Gastrocnemius medialis (tissue), 4 donors: ENCODE results near the gene ARL14. TPM values are rescaled to one million over a fixed set of nuclear protein-coding genes. Genes with fewer than 3 reads are reported as not detected.

Experiments
- ATAC-seq, 2 donors: fragments of 150-250 bp; one replicate each; pipeline ENCODE4 v1.9.1; 2016
- DNase-seq, 2 donors: peaks; one replicate each; pipeline ENCODE4 v3.0.0-alpha.2; 2019
- H3K27ac ChIP-seq, 4 donors: fragments of 200-600 bp; sonication (generic); 1 replicate in 1 of 4; 2 replicates in 3 of 4; pipeline ENCODE4 v1.5.1; 2016 to 2018; ENCODE audit warnings: mild to moderate bottlenecking in 2 of 4, moderate library complexity in 1 of 4
- H3K27me3 ChIP-seq, 3 donors: fragments of 200-600 bp; sonication (generic) in 2 of 3; 1 replicate in 1 of 3; 2 replicates in 2 of 3; pipeline versions ENCODE4 v1.5.1 to v1.6.0; 2016 to 2019; ENCODE audit warnings: mild to moderate bottlenecking in 1 of 3, moderate library complexity in 1 of 3
- H3K36me3 ChIP-seq, 2 donors: fragments of 200-600 bp; sonication (generic) in 1 of 2; one replicate each; pipeline ENCODE4 v1.5.1; 2017 to 2018
- H3K4me1 ChIP-seq, 2 donors: fragments of 200-600 bp; sonication (generic) in 1 of 2; one replicate each; pipeline ENCODE4 v1.5.1; 2016 to 2017; ENCODE audit warnings: mild to moderate bottlenecking in 2 of 2
- H3K4me3 ChIP-seq, 4 donors: fragments of 200-600 bp; sonication (generic) in 3 of 4; 1 replicate in 1 of 4; 2 replicates in 3 of 4; pipeline ENCODE4 v1.5.1; 2016 to 2019; ENCODE audit warnings: mild to moderate bottlenecking in 2 of 4
- H3K9me3 ChIP-seq, 3 donors: fragments of 200-600 bp; sonication (generic) in 2 of 3; 1 replicate in 1 of 3; 2 replicates in 2 of 3; pipeline ENCODE4 v1.5.1; 2016 to 2019
- POLR2A ChIP-seq, 2 donors: fragments of 450-650 bp; IDR thresholded peaks; one replicate each; pipeline ENCODE4 v1.6.1; 2017; ENCODE audit warnings: antibody characterized with exemption in 2 of 2, mild to moderate bottlenecking in 2 of 2, moderate library complexity in 2 of 2
- in situ Hi-C, 4 donors: fragments of 200-750 bp; cut with MboI; loops; one replicate each; pipeline versions ENCODE4 v1.15.0 to v1.8.0; 2017; ENCODE audit warnings: low sequenced_read_pairs in 4 of 4
- intact Hi-C: fragments of 100-400 bp; cut with DNase I; formaldehyde crosslinking; loops from one replicate; pipeline ENCODE4 v1.15.1; 2023; ENCODE audit warnings: low total_unique reads
- total RNA-seq, 4 donors: library from RNA; depleted of rRNA; stranded (reverse); fragments of >200 nt; gene quantifications; one replicate each; pipeline versions ENCODE4 v1.1.0 to v1.2.3, GENCODE V29; 2016
- TF ChIP-seq, protein P1 (sequence below), 5 experiments: fragments of 450-650 bp in 3 of 5; fragments of 200-600 bp in 2 of 5; sonication (generic) in 2 of 5; IDR thresholded peaks in 4 of 5; conservative IDR thresholded peaks in 1 of 5; 1 replicate in 4 of 5; 2 replicates in 1 of 5; pipeline ENCODE4 v1.5.1; 2016 to 2019; ENCODE audit warnings: antibody characterized with exemption in 5 of 5, mild to moderate bottlenecking in 3 of 5, moderate library complexity in 3 of 5

ARL14 gene
- total RNA-seq, 4 donors from 2014 or later = not detected

- intact Hi-C loops = no loop called here
Observed at GRCh38 chr3:160678292-160678842, 1.4 kb downstream of the ARL14 start.

GRCh38 chr3:160684368-160684740 is 7.4 kb downstream of the ARL14 start:
- in situ Hi-C loops = loop anchor here in 2 of 4 donors (25.0 kb wide), 1 partner anchor 728 kb away; no protein-coding TSS in a partner anchor
- H3K4me1 ChIP-seq = no peaks in the 10 kb centered on the region
- no peaks in the 10 kb centered on the region for H3K9me3 ChIP-seq
- intact Hi-C loops = no loop called here
- H3K36me3 ChIP-seq = no peaks in the 10 kb centered on the region
- ATAC-seq = no peak
- TF ChIP-seq, protein P1, sequence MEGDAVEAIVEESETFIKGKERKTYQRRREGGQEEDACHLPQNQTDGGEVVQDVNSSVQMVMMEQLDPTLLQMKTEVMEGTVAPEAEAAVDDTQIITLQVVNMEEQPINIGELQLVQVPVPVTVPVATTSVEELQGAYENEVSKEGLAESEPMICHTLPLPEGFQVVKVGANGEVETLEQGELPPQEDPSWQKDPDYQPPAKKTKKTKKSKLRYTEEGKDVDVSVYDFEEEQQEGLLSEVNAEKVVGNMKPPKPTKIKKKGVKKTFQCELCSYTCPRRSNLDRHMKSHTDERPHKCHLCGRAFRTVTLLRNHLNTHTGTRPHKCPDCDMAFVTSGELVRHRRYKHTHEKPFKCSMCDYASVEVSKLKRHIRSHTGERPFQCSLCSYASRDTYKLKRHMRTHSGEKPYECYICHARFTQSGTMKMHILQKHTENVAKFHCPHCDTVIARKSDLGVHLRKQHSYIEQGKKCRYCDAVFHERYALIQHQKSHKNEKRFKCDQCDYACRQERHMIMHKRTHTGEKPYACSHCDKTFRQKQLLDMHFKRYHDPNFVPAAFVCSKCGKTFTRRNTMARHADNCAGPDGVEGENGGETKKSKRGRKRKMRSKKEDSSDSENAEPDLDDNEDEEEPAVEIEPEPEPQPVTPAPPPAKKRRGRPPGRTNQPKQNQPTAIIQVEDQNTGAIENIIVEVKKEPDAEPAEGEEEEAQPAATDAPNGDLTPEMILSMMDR (IDR thresholded peaks at IDR 0.05 in 4 of 5, conservative IDR thresholded peaks at IDR 0.05 in 1 of 5) = no peak
- no peak for TF ChIP-seq POLR2A (IDR thresholded peaks at IDR 0.05)
- H3K27me3 ChIP-seq = no peaks in the 10 kb centered on the region
- no peak for DNase-seq
- H3K27ac ChIP-seq = no peak overlapping the region
- H3K4me3 ChIP-seq = no peak overlapping the region

More at GRCh38 chr3:160678292-160678842, 1.4 kb downstream of the ARL14 start:
- Histone ChIP-seq H3K4me1 (no peaks in the 10 kb centered on the region), H3K27me3 (no peaks in the 10 kb centered on the region), H3K36me3 (no peaks in the 10 kb centered on the region), H3K4me3 (no peak overlapping the region), H3K27ac (no peak overlapping the region), H3K9me3 (no peaks in the 10 kb centered on the region)
- in situ Hi-C loops = loop anchor here in 2 of 4 donors (25.0 kb wide), 1 partner anchor 734 kb away; no protein-coding TSS in a partner anchor
- no peak for DNase-seq
- no peak for ATAC-seq
- TF ChIP-seq, protein P1 (IDR thresholded peaks at IDR 0.05 in 4 of 5, conservative IDR thresholded peaks at IDR 0.05 in 1 of 5) = no peak
- TF ChIP-seq POLR2A (IDR thresholded peaks at IDR 0.05) = no peak

GRCh38 chr3:160685144-160685766 is 8.3 kb downstream of the ARL14 start:
- intact Hi-C loops (loop anchor here (5.0 kb wide), 1 partner anchor 737 kb away; no protein-coding TSS in a partner anchor), in situ Hi-C loops (loop anchor here in 2 of 4 donors (25.0 kb wide), 1 partner anchor 727 kb away; no protein-coding TSS in a partner anchor)
- no peak for DNase-seq
- no peak for TF ChIP-seq POLR2A (IDR thresholded peaks at IDR 0.05)
- TF ChIP-seq, protein P1 (IDR thresholded peaks at IDR 0.05 in 4 of 5, conservative IDR thresholded peaks at IDR 0.05 in 1 of 5) = no peak
- Histone ChIP-seq H3K36me3 (no peaks in the 10 kb centered on the region), H3K4me1 (no peaks in the 10 kb centered on the region), H3K4me3 (no peak overlapping the region), H3K27ac (no peak overlapping the region), H3K9me3 (no peaks in the 10 kb centered on the region), H3K27me3 (no peaks in the 10 kb centered on the region)
- no peak for ATAC-seq

DNA sequence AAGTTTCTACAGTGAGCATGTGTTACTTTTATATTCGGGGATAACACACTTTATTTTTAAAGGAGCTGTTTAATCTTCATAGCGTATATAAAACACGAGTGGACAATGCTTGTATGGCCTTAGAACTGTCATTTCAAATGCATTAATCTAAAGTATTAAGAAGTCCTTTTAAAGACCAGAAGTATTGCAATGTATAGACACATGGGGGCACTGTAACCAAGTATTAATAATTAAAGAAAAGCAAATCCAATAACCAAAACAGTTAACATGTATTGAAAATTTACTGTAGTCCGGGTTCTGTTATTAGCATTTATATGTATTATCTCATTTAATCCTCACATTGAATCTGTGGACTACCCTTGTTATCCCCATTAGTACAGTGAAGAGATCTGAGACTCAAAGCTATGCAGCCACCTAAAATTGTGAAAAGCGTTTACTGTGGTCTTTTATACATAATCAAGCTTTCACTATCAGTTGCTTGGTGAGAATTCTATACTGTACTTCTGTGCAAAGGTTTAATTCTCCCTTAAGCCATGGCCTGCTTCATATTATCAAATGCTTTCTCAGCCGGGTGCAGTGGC is 10.1 kb downstream of the ARL14 start:
- TF ChIP-seq, protein P1 (IDR thresholded peaks at IDR 0.05 in 4 of 5, conservative IDR thresholded peaks at IDR 0.05 in 1 of 5) = peak in 2 of 5 experiments; percentile 10 to 43
- TF ChIP-seq POLR2A (IDR thresholded peaks at IDR 0.05) = no peak
- Histone ChIP-seq H3K36me3 (no peaks in the 10 kb centered on the region), H3K27me3 (no peaks in the 10 kb centered on the region), H3K4me3 (no peak overlapping the region), H3K27ac (no peak overlapping the region), H3K9me3 (no peaks in the 10 kb centered on the region), H3K4me1 (no peaks in the 10 kb centered on the region)
- in situ Hi-C loops (loop anchor here in 2 of 4 donors (25.0 kb wide), 1 partner anchor 725 kb away; no protein-coding TSS in a partner anchor), intact Hi-C loops (loop anchor here (5.0 kb wide), 1 partner anchor 735 kb away; no protein-coding TSS in a partner anchor)
- ATAC-seq (no peak), DNase-seq (no peak)
